ENCODE results near the gene SLC16A3.

SLC16A3 gene

GRCh38 chr17:82195675-82196672 lies 32.9 kb upstream of the SLC16A3 start:
- DNase-seq (ENCODE audit: low read depth in 1 of 2, low spot score in 1 of 2): no peak
- TF ChIP-seq GABPA (IDR thresholded peaks at IDR 0.05; ENCODE audit: low read depth): no peak
- no peak for TF ChIP-seq REST (IDR thresholded peaks at IDR 0.05; ENCODE audit: insufficient replicate concordance, low read depth)
- no peak for TF ChIP-seq CTCF (IDR thresholded peaks at IDR 0.05; ENCODE audit: insufficient read depth, low read length)
- no peak for TF ChIP-seq POLR2AphosphoS5 (IDR thresholded peaks at IDR 0.05; ENCODE audit: low read depth)
- TF ChIP-seq SPI1 (IDR thresholded peaks at IDR 0.05; ENCODE audit: borderline replicate concordance, low read depth): no peak
- Histone ChIP-seq H3K27me3 (ENCODE audit: insufficient read depth, poor library complexity, severe bottlenecking) (no peaks in the 10 kb centered on the region), H3K4me3 (replicated peaks; ENCODE audit: insufficient read depth, low read length) (no peak overlapping the region), H3K27ac (replicated peaks) (no peak overlapping the region)

GRCh38 chr17:82198092-82198491 lies 30.8 kb upstream of the SLC16A3 start:
- DNase-seq (ENCODE audit: low read depth in 1 of 2, low spot score in 1 of 2): no peak
- TF ChIP-seq CTCF (IDR thresholded peaks at IDR 0.05; ENCODE audit: insufficient read depth, low read length) (no peak), POLR2AphosphoS5 (IDR thresholded peaks at IDR 0.05; ENCODE audit: low read depth) (no peak), SPI1 (IDR thresholded peaks at IDR 0.05; ENCODE audit: borderline replicate concordance, low read depth) (no peak), REST (IDR thresholded peaks at IDR 0.05; ENCODE audit: insufficient replicate concordance, low read depth) (no peak), GABPA (IDR thresholded peaks at IDR 0.05; ENCODE audit: low read depth) (no peak)
- Histone ChIP-seq H3K27ac (replicated peaks) (no peak overlapping the region), H3K27me3 (ENCODE audit: insufficient read depth, poor library complexity, severe bottlenecking) (no peaks in the 10 kb centered on the region), H3K4me3 (replicated peaks; ENCODE audit: insufficient read depth, low read length) (no peak overlapping the region)

GRCh38 chr17:82199496-82199895 lies 29.3 kb upstream of the SLC16A3 start:
- no peak for DNase-seq (ENCODE audit: low read depth in 1 of 2, low spot score in 1 of 2)
- no peaks in the 10 kb centered on the region for H3K27me3 ChIP-seq (ENCODE audit: insufficient read depth, poor library complexity, severe bottlenecking)
- TF ChIP-seq POLR2AphosphoS5 (IDR thresholded peaks at IDR 0.05; ENCODE audit: low read depth) (no peak), CTCF (IDR thresholded peaks at IDR 0.05; ENCODE audit: insufficient read depth, low read length) (no peak), REST (IDR thresholded peaks at IDR 0.05; ENCODE audit: insufficient replicate concordance, low read depth) (no peak), SPI1 (IDR thresholded peaks at IDR 0.05; ENCODE audit: borderline replicate concordance, low read depth) (no peak), GABPA (IDR thresholded peaks at IDR 0.05; ENCODE audit: low read depth) (no peak)
- H3K4me3 ChIP-seq (replicated peaks; ENCODE audit: insufficient read depth, low read length): no peak overlapping the region
- H3K27ac ChIP-seq (replicated peaks): no peak overlapping the region

All from HL-60 (cell line).